ENCODE data around the gene PRKG1.
"Not testable (repeated sequence)": the region's sequence is repeated elsewhere in the genome, so short reads cannot be mapped to it uniquely, and the experiment has no call there.

Gene PRKG1

DNA sequence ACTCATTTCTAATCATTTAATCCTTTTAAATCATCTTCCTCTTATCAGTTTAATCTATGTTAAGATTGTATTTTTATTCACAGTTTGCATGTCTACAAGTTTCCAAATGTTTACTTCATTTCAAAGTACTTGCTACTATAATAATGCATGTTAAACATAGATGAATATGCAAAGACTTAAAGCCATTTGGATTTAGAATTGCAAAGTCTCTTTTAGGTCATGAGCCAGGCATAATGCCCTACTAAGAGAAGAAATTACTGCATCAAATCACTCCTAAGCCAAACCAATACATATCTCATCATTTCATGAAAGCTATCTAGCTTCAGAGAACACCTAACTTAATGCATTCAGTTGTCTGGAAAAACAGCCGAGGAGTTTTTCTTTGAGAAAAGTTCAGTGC is 266.1 kb downstream of the PRKG1 start:
- TF ChIP-seq, protein P1, sequence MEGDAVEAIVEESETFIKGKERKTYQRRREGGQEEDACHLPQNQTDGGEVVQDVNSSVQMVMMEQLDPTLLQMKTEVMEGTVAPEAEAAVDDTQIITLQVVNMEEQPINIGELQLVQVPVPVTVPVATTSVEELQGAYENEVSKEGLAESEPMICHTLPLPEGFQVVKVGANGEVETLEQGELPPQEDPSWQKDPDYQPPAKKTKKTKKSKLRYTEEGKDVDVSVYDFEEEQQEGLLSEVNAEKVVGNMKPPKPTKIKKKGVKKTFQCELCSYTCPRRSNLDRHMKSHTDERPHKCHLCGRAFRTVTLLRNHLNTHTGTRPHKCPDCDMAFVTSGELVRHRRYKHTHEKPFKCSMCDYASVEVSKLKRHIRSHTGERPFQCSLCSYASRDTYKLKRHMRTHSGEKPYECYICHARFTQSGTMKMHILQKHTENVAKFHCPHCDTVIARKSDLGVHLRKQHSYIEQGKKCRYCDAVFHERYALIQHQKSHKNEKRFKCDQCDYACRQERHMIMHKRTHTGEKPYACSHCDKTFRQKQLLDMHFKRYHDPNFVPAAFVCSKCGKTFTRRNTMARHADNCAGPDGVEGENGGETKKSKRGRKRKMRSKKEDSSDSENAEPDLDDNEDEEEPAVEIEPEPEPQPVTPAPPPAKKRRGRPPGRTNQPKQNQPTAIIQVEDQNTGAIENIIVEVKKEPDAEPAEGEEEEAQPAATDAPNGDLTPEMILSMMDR (IDR thresholded peaks at IDR 0.05; ENCODE audit: low read depth, low read length) = no peak
- H3K4me3 ChIP-seq (ENCODE audit: low read depth, low read length) = no peak overlapping the region
- H3K27me3 ChIP-seq (ENCODE audit: insufficient read depth, low read depth, severe bottlenecking) = no peaks in the 10 kb centered on the region
- H3K9me3 ChIP-seq (ENCODE audit: severe bottlenecking) = no peaks in the 10 kb centered on the region
- no peak for DNase-seq
- no peaks in the 10 kb centered on the region for H3K36me3 ChIP-seq
- H3K27ac ChIP-seq = no peak overlapping the region

DNA sequence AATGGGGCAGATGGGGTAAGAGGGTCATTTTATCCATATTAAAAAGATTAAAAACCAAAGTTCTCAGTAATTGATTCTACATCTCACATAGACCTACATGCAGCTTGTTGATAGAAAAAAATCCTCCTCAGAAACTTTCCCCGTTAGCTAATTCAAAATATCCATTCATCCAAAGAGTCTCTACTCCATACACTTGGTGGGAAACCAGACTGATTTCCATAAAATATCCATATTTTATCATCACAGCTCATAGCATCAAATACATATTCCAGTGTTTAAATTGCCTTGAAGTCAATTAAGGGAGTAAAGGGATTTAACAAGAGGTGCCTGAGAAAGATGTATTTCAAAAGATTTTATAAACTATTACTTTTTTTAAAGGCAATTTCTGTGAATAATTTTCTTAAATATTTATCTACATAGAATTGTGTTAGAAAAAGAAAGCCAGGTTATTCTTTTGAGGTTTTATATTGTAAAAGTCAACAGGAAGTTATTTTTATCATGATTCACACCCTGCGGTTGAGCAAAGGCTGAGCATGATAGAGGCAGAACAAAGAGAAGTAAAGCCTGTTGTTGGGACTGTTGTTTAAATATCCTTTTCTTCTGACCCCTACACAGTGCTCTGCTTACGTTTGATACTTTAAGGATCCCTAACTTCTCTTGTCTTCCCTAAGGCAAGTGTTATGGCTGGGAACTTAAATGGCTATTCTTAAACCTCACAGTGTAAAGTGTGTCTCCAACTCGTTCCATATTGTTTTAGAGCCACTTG is 266.7 kb downstream of the PRKG1 start:
- no peak for DNase-seq
- Histone ChIP-seq H3K27ac (no peak overlapping the region), H3K36me3 (no peaks in the 10 kb centered on the region), H3K27me3 (ENCODE audit: insufficient read depth, low read depth, severe bottlenecking) (no peaks in the 10 kb centered on the region), H3K4me3 (ENCODE audit: low read depth, low read length) (no peak overlapping the region), H3K9me3 (ENCODE audit: severe bottlenecking) (no peaks in the 10 kb centered on the region)
- TF ChIP-seq, protein P1 (IDR thresholded peaks at IDR 0.05; ENCODE audit: low read depth, low read length) = no peak

DNA sequence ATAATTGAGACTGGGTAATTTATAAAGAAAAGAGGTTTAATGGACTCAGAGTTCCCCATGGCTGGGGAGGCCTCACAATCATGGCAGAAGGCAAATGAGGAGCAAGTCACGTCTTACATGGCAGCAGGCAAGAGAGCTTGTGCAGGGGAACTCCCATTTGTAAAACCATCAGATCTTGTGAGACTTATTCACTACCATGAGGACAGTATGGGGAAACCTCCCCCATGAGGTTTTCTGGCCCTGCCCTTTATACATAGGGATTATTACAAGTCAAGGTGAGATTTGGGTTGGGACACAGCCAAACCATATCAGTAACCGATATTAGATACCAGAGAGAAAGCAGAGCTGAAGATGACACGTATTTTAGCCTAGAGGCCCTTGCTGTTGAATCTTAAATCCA is 267.5 kb downstream of the PRKG1 start:
- not testable (repeated sequence) for H3K36me3 ChIP-seq; H3K4me3 ChIP-seq (ENCODE audit: low read depth, low read length); H3K9me3 ChIP-seq (ENCODE audit: severe bottlenecking); H3K27ac ChIP-seq; H3K27me3 ChIP-seq (ENCODE audit: insufficient read depth, low read depth, severe bottlenecking); DNase-seq

DNA sequence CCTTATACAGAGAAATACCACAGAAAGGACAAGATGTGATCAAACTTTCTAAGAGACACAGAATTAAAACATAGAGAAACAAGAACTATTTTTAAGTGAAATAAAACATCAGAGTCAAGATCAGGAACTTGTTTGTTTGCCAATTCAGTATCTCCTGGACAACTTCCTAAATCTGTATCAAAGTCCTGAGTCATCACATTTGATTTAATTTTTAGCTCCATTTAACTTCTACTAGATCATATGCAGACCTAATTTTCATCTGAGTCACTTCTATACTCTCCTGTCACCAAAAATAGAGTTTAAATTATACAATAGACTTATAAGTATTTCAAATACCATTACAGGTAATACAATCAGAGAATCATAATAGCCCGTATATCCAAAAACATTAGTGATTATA is 268.1 kb downstream of the PRKG1 start:
- Histone ChIP-seq H3K9me3 (ENCODE audit: severe bottlenecking) (no peaks in the 10 kb centered on the region), H3K27me3 (ENCODE audit: insufficient read depth, low read depth, severe bottlenecking) (no peaks in the 10 kb centered on the region), H3K36me3 (no peaks in the 10 kb centered on the region), H3K4me3 (ENCODE audit: low read depth, low read length) (no peak overlapping the region), H3K27ac (no peak overlapping the region)
- TF ChIP-seq, protein P1 (IDR thresholded peaks at IDR 0.05; ENCODE audit: low read depth, low read length) = no peak
- no peak for DNase-seq

DNA sequence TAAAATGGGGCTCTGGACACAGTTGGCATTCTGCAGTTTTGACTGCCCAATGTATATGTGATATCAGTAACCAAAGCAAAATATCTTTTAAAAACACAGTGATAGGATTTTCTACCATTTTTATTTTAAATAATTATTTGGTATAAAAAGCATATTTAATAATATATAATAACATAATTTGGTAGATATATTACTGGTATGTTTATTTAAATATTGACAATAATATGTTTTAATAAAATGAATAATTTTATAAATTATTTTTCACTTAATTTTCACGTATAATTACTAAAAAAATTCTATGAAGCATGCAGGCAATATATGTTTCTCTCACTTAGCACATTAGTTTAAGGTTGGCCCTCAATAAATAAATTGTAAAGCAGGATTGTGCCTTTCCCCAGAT is 269.1 kb downstream of the PRKG1 start:
- H3K4me3 ChIP-seq (ENCODE audit: low read depth, low read length) = no peak overlapping the region
- TF ChIP-seq, protein P1 (IDR thresholded peaks at IDR 0.05; ENCODE audit: low read depth, low read length) = no peak
- DNase-seq = no peak
- no peaks in the 10 kb centered on the region for H3K9me3 ChIP-seq (ENCODE audit: severe bottlenecking)
- no peaks in the 10 kb centered on the region for H3K36me3 ChIP-seq
- H3K27me3 ChIP-seq (ENCODE audit: insufficient read depth, low read depth, severe bottlenecking) = no peaks in the 10 kb centered on the region
- no peak overlapping the region for H3K27ac ChIP-seq

DNA sequence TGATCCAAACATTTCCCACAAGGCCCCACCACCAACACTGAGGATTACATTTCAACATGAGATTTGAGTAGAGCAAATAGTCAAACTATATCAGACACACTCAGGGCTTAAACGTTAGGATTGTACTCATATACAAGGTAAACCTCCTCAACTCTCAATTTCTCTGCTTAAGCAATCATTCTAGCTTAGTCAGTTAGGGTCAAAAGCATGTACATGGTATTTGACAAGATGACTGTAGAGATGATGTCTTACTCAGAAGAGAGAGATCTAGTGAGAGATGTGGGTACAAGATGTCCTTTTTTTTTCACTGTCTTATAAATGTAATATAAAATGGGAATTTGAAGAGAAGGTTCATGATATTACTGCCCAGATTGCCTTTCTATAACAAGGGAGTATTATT is 270.1 kb downstream of the PRKG1 start:
- H3K27me3 ChIP-seq (ENCODE audit: insufficient read depth, low read depth, severe bottlenecking) = no peaks in the 10 kb centered on the region
- H3K4me3 ChIP-seq (ENCODE audit: low read depth, low read length) = no peak overlapping the region
- H3K27ac ChIP-seq = no peak overlapping the region
- TF ChIP-seq, protein P1 (IDR thresholded peaks at IDR 0.05; ENCODE audit: low read depth, low read length) = no peak
- H3K36me3 ChIP-seq = no peaks in the 10 kb centered on the region
- H3K9me3 ChIP-seq (ENCODE audit: severe bottlenecking) = no peaks in the 10 kb centered on the region
- no peak for DNase-seq

Measured in WERI-Rb-1 (cell line).